GM19193 (cell line): ENCODE data around the gene KCNIP4.

Experiments used
- POLR2A ChIP-seq: IDR thresholded peaks from 4 replicates; pipeline ENCODE4 v1.6.1; 2011; ENCODE audit not compliant: insufficient read depth, insufficient read length; ENCODE audit errors: extremely low read depth

KCNIP4 gene

GRCh38 chr4:21709031-21709430, 239.5 kb downstream of the KCNIP4 start:
- no peak for TF ChIP-seq POLR2A

- no peak for TF ChIP-seq POLR2A
These were observed 249.1 kb downstream of the KCNIP4 start for GRCh38 chr4:21699446-21699845.

GRCh38 chr4:21697583-21697982, 251.0 kb downstream of the KCNIP4 start:
- TF ChIP-seq POLR2A: no peak

GRCh38 chr4:21695141-21695540, 253.4 kb downstream of the KCNIP4 start:
- no peak for TF ChIP-seq POLR2A

- no peak for TF ChIP-seq POLR2A
These were observed 256.3 kb downstream of the KCNIP4 start for GRCh38 chr4:21692241-21692640.

- TF ChIP-seq POLR2A: no peak
These were observed 259.8 kb downstream of the KCNIP4 start for GRCh38 chr4:21688596-21689265.

- no peak for TF ChIP-seq POLR2A
These were observed 262.7 kb downstream of the KCNIP4 start for GRCh38 chr4:21685911-21686310.

GRCh38 chr4:21680326-21680898, 268.2 kb downstream of the KCNIP4 start:
- TF ChIP-seq POLR2A: no peak

- no peak for TF ChIP-seq POLR2A
These were observed 269.9 kb downstream of the KCNIP4 start for GRCh38 chr4:21678711-21679110.

GRCh38 chr4:21677173-21677572, 271.4 kb downstream of the KCNIP4 start:
- no peak for TF ChIP-seq POLR2A

- no peak for TF ChIP-seq POLR2A
These were observed 284.2 kb downstream of the KCNIP4 start for GRCh38 chr4:21664355-21664754.

GRCh38 chr4:21656832-21657231, 291.7 kb downstream of the KCNIP4 start:
- TF ChIP-seq POLR2A: no peak

GRCh38 chr4:21655031-21655430, 293.5 kb downstream of the KCNIP4 start:
- TF ChIP-seq POLR2A: no peak

GRCh38 chr4:21652508-21653231, 295.9 kb downstream of the KCNIP4 start:
- TF ChIP-seq POLR2A: no peak

GRCh38 chr4:21649391-21650090, 299.0 kb downstream of the KCNIP4 start:
- no peak for TF ChIP-seq POLR2A

GRCh38 chr4:21645776-21646175, 302.8 kb downstream of the KCNIP4 start:
- no peak for TF ChIP-seq POLR2A

GRCh38 chr4:21641696-21642095, 306.9 kb downstream of the KCNIP4 start:
- TF ChIP-seq POLR2A: no peak
